ENCODE data around the gene KNG1.
"Not testable (repeated sequence)": the region's sequence is repeated elsewhere in the genome, so short reads cannot be mapped to it uniquely, and the experiment has no call there.

KNG1 gene

GRCh38 chr3:186678604-186679003, 38.6 kb upstream of the KNG1 start:
- TF ChIP-seq MAX (IDR thresholded peaks at IDR 0.05; ENCODE audit: low read depth, low read length) (no peak), MYC (IDR thresholded peaks at IDR 0.05; ENCODE audit: low read depth, low read length) (no peak), CTCF (IDR thresholded peaks at IDR 0.05; ENCODE audit: low read depth, low read length) (no peak), POLR2A (IDR thresholded peaks at IDR 0.05; ENCODE audit: extremely low read depth, insufficient read length) (no peak)
- H3K4me3 ChIP-seq (ENCODE audit: low read depth, low read length), result no peak overlapping the region
- no peak for DNase-seq (ENCODE audit: low read depth)

- TF ChIP-seq MAX (IDR thresholded peaks at IDR 0.05; ENCODE audit: low read depth, low read length) (no peak), POLR2A (IDR thresholded peaks at IDR 0.05; ENCODE audit: extremely low read depth, insufficient read length) (no peak), CTCF (IDR thresholded peaks at IDR 0.05; ENCODE audit: low read depth, low read length) (no peak), MYC (IDR thresholded peaks at IDR 0.05; ENCODE audit: low read depth, low read length) (no peak)
- DNase-seq (ENCODE audit: low read depth), result no peak
- H3K4me3 ChIP-seq (ENCODE audit: low read depth, low read length), result no peak overlapping the region
Measured at GRCh38 chr3:186679151-186679550, 38.0 kb upstream of the KNG1 start.

- TF ChIP-seq POLR2A (IDR thresholded peaks at IDR 0.05; ENCODE audit: extremely low read depth, insufficient read length) (no peak), MYC (IDR thresholded peaks at IDR 0.05; ENCODE audit: low read depth, low read length) (no peak), MAX (IDR thresholded peaks at IDR 0.05; ENCODE audit: low read depth, low read length) (no peak), CTCF (IDR thresholded peaks at IDR 0.05; ENCODE audit: low read depth, low read length) (no peak)
- H3K4me3 ChIP-seq (ENCODE audit: low read depth, low read length), result no peak overlapping the region
- DNase-seq (ENCODE audit: low read depth), result no peak
Measured at GRCh38 chr3:186680869-186681268, 36.3 kb upstream of the KNG1 start.

GRCh38 chr3:186682812-186683211, 34.3 kb upstream of the KNG1 start:
- no peak for DNase-seq (ENCODE audit: low read depth)
- TF ChIP-seq MYC (IDR thresholded peaks at IDR 0.05; ENCODE audit: low read depth, low read length) (no peak), MAX (IDR thresholded peaks at IDR 0.05; ENCODE audit: low read depth, low read length) (no peak), CTCF (IDR thresholded peaks at IDR 0.05; ENCODE audit: low read depth, low read length) (no peak), POLR2A (IDR thresholded peaks at IDR 0.05; ENCODE audit: extremely low read depth, insufficient read length) (no peak)
- H3K4me3 ChIP-seq (ENCODE audit: low read depth, low read length), result no peak overlapping the region

GRCh38 chr3:186683979-186684378, 33.2 kb upstream of the KNG1 start:
- H3K4me3 ChIP-seq (ENCODE audit: low read depth, low read length), result no peak overlapping the region
- TF ChIP-seq MYC (IDR thresholded peaks at IDR 0.05; ENCODE audit: low read depth, low read length) (no peak), POLR2A (IDR thresholded peaks at IDR 0.05; ENCODE audit: extremely low read depth, insufficient read length) (no peak), MAX (IDR thresholded peaks at IDR 0.05; ENCODE audit: low read depth, low read length) (no peak), CTCF (IDR thresholded peaks at IDR 0.05; ENCODE audit: low read depth, low read length) (no peak)
- no peak for DNase-seq (ENCODE audit: low read depth)

GRCh38 chr3:186686475-186686874, 30.7 kb upstream of the KNG1 start:
- not testable (repeated sequence) for DNase-seq (ENCODE audit: low read depth); H3K4me3 ChIP-seq (ENCODE audit: low read depth, low read length)
